GM20431 (cell line): ENCODE results near the gene P3H2.

Source experiments
- in situ Hi-C: fragments of 300-500 bp; cut with MseI, MboI; formaldehyde crosslinking; loops from one replicate; pipeline ENCODE4 v1.15.0; 2020; ENCODE audit warnings: low sequenced_read_pairs; ENCODE audit not compliant: unreplicated experiment

The P3H2 gene

GRCh38 chr3:190026154-190026553 is 94.5 kb downstream of the P3H2 start:
- in situ Hi-C loops: no loop called here

GRCh38 chr3:190024912-190025311 is 95.8 kb downstream of the P3H2 start:
- in situ Hi-C loops: no loop called here

GRCh38 chr3:190019844-190020243 is 100.9 kb downstream of the P3H2 start:
- in situ Hi-C loops: no loop called here

GRCh38 chr3:190019006-190019405 is 101.7 kb downstream of the P3H2 start:
- in situ Hi-C loops: no loop called here

- in situ Hi-C loops: no loop called here
Observed at GRCh38 chr3:190018460-190018859, 102.2 kb downstream of the P3H2 start.

- in situ Hi-C loops: no loop called here
Observed at GRCh38 chr3:190017521-190018288, 103.0 kb downstream of the P3H2 start.

- in situ Hi-C loops: no loop called here
Observed at GRCh38 chr3:190016966-190017365, 103.7 kb downstream of the P3H2 start.

- in situ Hi-C loops: no loop called here
Observed at GRCh38 chr3:190014940-190015339, 105.8 kb downstream of the P3H2 start.

GRCh38 chr3:190013943-190014924 is 106.5 kb downstream of the P3H2 start:
- in situ Hi-C loops: no loop called here

GRCh38 chr3:190012784-190013183 is 107.9 kb downstream of the P3H2 start:
- in situ Hi-C loops: no loop called here

- in situ Hi-C loops: no loop called here
Observed at GRCh38 chr3:190012314-190012782, 108.3 kb downstream of the P3H2 start.

- in situ Hi-C loops: no loop called here
Observed at GRCh38 chr3:190010486-190010885, 110.2 kb downstream of the P3H2 start.

GRCh38 chr3:190009614-190010013 is 111.1 kb downstream of the P3H2 start:
- in situ Hi-C loops: no loop called here

- in situ Hi-C loops: no loop called here
Observed at GRCh38 chr3:190008432-190008831, 112.3 kb downstream of the P3H2 start.

GRCh38 chr3:190005343-190006113 is 115.2 kb downstream of the P3H2 start:
- in situ Hi-C loops: no loop called here

GRCh38 chr3:190004656-190005055 is 116.0 kb downstream of the P3H2 start:
- in situ Hi-C loops: no loop called here

GRCh38 chr3:190003681-190004123 is 117.0 kb downstream of the P3H2 start:
- in situ Hi-C loops: no loop called here

GRCh38 chr3:190003068-190003467 is 117.6 kb downstream of the P3H2 start:
- in situ Hi-C loops: no loop called here

- in situ Hi-C loops: no loop called here
Observed at GRCh38 chr3:190001426-190001825, 119.3 kb downstream of the P3H2 start.

GRCh38 chr3:190000861-190001196 is 119.9 kb downstream of the P3H2 start:
- in situ Hi-C loops: no loop called here
